Right lobe of liver (tissue), 4 donors: ENCODE results near the gene DTWD1.

Source experiments
- POLR2A ChIP-seq: fragments of 450-650 bp; IDR thresholded peaks from one replicate; pipeline ENCODE4 v1.6.1; 2017; ENCODE audit warnings: antibody characterized with exemption, mild to moderate bottlenecking
- TF ChIP-seq, protein P1 (sequence below), 4 donors: fragments of 200-600 bp in 3 of 4; fragments of 450-650 bp in 1 of 4; IDR thresholded peaks; one replicate each; pipeline versions ENCODE4 v1.5.1 to v1.8.0; 2016 to 2022; ENCODE audit warnings: antibody characterized with exemption in 4 of 4, mild to moderate bottlenecking in 2 of 4
- donor health status: DM: no; HTN: no; CAD: no.
- donor health status: DM: no; HTN: no; CAD: no.
- donor health status: DM: no; HTN: yes; CAD: no.

DNA sequence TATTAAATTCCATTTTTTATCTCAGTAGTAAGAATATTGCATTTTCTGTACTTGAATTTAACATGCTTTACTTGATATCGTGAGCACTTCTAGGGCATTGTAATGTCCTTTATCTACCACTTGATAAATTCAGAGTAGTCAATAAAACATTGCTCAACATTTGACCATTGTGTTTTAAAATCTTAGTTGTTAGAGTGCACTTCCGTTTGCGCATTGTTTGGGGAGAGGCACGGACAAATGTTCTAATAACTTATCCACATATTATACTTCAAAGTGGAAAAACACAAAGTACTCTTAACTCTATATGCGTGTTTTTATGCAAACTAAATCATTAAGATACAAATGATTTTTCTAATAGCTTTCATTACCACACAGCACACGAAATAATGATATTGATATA is 649 bp upstream of the DTWD1 start:
- no peak for TF ChIP-seq POLR2A
- TF ChIP-seq, protein P1, sequence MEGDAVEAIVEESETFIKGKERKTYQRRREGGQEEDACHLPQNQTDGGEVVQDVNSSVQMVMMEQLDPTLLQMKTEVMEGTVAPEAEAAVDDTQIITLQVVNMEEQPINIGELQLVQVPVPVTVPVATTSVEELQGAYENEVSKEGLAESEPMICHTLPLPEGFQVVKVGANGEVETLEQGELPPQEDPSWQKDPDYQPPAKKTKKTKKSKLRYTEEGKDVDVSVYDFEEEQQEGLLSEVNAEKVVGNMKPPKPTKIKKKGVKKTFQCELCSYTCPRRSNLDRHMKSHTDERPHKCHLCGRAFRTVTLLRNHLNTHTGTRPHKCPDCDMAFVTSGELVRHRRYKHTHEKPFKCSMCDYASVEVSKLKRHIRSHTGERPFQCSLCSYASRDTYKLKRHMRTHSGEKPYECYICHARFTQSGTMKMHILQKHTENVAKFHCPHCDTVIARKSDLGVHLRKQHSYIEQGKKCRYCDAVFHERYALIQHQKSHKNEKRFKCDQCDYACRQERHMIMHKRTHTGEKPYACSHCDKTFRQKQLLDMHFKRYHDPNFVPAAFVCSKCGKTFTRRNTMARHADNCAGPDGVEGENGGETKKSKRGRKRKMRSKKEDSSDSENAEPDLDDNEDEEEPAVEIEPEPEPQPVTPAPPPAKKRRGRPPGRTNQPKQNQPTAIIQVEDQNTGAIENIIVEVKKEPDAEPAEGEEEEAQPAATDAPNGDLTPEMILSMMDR (IDR thresholded peaks at IDR 0.05), result peak in 3 of 4 donors; percentile 6 to 63 (median 8)
